ENCODE measurements around the gene COQ10B. TPM values are rescaled to one million over a fixed set of nuclear protein-coding genes. Genes with fewer than 3 reads are reported as not detected.

COQ10B gene
- total RNA-seq, result 10 to 100 TPM; 23.4 to 38.0 (median 29.5) TPM

GRCh38 chr2:197453123-197453913 is at the start of gene COQ10B:
Gene COQ10B (plus strand): TSS chr2:197453552. CDS start chr2:197453561, 9 bp downstream.
- TF ChIP-seq, protein P1, sequence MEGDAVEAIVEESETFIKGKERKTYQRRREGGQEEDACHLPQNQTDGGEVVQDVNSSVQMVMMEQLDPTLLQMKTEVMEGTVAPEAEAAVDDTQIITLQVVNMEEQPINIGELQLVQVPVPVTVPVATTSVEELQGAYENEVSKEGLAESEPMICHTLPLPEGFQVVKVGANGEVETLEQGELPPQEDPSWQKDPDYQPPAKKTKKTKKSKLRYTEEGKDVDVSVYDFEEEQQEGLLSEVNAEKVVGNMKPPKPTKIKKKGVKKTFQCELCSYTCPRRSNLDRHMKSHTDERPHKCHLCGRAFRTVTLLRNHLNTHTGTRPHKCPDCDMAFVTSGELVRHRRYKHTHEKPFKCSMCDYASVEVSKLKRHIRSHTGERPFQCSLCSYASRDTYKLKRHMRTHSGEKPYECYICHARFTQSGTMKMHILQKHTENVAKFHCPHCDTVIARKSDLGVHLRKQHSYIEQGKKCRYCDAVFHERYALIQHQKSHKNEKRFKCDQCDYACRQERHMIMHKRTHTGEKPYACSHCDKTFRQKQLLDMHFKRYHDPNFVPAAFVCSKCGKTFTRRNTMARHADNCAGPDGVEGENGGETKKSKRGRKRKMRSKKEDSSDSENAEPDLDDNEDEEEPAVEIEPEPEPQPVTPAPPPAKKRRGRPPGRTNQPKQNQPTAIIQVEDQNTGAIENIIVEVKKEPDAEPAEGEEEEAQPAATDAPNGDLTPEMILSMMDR (IDR thresholded peaks at IDR 0.05; ENCODE audit: low read depth), result no peak

- TF ChIP-seq, protein P1 (IDR thresholded peaks at IDR 0.05; ENCODE audit: low read depth), result no peak
Observed at GRCh38 chr2:197405582-197405981, 47.8 kb upstream of the COQ10B start.

DNA sequence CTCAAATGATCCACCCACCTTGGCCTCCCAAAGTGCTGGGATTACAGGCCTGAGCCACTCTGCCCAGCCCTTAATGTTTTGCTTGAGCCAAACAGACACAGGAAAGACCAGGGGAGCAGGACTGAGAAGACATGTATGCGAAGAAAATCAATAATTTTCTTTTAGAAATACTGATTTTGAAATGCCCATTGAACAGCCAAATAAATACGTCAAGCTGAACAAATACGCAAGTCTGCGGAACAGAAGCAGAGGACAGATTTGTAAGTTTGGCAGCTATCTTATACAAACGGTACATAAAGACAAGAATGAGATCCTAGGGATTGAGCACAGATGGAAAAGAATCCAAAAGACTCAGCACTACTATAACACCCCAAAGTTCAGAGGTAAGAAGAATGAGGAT is 39.3 kb upstream of the COQ10B start:
- TF ChIP-seq, protein P1 (IDR thresholded peaks at IDR 0.05; ENCODE audit: low read depth), result no peak

- TF ChIP-seq, protein P1 (IDR thresholded peaks at IDR 0.05; ENCODE audit: low read depth), result no peak
Observed at GRCh38 chr2:197414515-197414914, 38.8 kb upstream of the COQ10B start.

GRCh38 chr2:197416268-197416667 is 37.1 kb upstream of the COQ10B start:
- TF ChIP-seq, protein P1 (IDR thresholded peaks at IDR 0.05; ENCODE audit: low read depth), result no peak

- TF ChIP-seq, protein P1 (IDR thresholded peaks at IDR 0.05; ENCODE audit: low read depth), result no peak
Observed at GRCh38 chr2:197419438-197419837, 33.9 kb upstream of the COQ10B start.

GRCh38 chr2:197423307-197423706 is 30.0 kb upstream of the COQ10B start:
- TF ChIP-seq, protein P1 (IDR thresholded peaks at IDR 0.05; ENCODE audit: low read depth), result no peak
